ENCODE results near the gene RNF220.

DNA sequence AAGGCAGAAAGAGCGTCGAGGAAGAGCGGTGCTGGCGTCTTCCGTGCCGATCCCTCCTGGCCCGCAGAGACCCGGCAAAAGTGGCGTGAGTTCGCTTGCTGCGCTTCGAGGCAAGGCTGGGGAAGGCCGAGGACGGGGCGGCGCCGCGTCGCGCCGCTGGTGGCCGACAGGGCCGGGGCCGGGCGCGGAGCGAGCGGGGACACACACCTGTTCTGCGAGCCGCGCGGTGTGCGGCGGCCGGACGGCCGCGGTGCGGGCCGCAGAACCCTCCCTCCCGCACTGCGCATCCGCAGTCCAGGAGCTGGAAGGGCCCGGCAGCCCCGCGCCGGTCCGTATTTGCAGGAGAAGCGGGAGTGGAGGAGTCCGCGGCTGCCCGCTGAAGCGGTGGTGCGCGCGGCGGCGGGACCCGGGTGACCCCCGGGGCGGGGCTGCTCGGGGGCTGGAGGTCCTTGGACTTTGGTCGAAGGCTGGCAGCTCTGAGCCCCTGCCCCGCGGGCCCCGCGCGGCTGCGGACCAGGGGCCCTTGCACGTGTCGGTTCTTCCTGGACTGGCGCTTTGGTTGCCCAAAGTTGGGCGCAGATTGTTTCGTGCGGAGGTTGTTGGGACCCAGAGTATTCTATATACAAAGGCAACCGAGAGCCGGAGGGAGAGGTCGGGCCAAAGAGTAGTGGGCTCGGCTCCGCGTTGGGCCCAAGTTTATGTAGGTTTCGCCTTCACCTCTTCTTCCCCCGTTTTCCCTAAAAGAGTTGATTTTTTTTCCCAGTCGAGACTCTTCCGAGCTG, 2.6 kb downstream of the RNF220 start:
- TF ChIP-seq, protein P1, sequence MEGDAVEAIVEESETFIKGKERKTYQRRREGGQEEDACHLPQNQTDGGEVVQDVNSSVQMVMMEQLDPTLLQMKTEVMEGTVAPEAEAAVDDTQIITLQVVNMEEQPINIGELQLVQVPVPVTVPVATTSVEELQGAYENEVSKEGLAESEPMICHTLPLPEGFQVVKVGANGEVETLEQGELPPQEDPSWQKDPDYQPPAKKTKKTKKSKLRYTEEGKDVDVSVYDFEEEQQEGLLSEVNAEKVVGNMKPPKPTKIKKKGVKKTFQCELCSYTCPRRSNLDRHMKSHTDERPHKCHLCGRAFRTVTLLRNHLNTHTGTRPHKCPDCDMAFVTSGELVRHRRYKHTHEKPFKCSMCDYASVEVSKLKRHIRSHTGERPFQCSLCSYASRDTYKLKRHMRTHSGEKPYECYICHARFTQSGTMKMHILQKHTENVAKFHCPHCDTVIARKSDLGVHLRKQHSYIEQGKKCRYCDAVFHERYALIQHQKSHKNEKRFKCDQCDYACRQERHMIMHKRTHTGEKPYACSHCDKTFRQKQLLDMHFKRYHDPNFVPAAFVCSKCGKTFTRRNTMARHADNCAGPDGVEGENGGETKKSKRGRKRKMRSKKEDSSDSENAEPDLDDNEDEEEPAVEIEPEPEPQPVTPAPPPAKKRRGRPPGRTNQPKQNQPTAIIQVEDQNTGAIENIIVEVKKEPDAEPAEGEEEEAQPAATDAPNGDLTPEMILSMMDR (IDR thresholded peaks at IDR 0.05): no peak
- TF ChIP-seq EP300 (IDR thresholded peaks at IDR 0.05; ENCODE audit: low read depth) (no peak), POLR2AphosphoS5 (IDR thresholded peaks at IDR 0.05) (no peak)
